Measurements from ENCODE around the gene IGFL4.

The IGFL4 gene

DNA sequence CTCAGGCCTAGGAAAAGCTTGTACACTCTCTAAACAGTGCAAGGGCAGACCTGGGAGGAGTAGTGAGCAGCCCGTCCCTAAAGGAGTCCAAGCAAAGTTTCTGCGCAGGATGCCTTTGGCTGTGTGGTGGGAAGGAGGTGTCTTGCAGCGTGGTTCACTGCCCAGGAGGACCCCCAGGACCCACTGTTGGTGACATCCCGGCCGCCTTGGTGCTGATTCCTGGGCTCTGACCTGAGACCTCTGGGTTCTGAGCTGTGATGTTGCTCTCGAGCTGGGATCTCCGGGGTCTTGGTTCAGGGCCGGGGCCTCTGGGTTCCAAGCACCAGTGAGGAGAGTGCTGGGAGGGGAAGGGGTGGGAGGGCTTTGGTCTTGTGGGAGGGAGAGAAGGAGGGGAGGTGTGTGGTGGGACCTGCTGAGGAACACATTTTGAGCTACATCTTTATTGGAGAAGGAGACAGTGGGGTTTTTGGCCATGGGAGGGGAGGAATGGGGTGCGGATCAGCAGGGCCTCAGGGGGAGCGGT is 22.0 kb downstream of the IGFL4 start:
- DNase-seq: no peak

DNA sequence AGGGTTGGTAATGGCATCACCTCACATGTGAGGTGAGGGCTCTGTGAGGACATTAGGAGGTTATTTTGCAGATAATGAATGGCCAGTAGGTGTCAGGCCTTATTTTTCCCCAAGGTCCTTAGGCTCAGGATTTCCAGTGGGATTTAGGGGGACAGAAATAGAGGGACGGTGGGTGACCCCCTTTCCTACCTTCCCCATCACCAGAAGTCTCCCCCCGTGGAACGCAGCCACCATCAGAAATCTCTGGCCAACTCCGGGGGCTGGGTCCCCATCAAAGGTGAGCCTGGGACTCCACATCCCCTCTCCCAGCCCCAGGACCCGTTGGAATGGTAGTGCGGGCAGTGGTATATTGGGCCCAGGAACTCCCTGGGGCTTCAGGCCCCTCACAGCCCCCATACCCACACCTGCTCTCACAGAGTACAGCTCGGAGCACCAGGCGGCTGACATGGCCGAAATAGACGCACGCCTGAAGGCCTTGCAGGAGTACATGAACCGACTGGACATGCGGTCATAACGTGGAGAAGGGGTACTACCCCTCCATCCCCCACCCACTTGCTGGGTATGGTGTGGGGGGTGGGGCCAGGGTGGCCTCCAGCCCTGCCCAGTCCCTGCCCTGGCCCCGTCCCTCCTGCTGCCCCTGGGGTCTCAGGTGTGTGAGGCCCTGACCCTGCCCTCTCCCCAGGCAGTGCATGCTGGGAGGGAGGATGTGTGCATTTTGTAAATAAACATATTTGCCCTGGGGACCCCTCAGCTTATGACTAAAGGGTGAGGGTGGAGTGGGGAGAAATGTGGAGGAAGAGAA is 22.7 kb downstream of the IGFL4 start:
- no peak for DNase-seq

DNA sequence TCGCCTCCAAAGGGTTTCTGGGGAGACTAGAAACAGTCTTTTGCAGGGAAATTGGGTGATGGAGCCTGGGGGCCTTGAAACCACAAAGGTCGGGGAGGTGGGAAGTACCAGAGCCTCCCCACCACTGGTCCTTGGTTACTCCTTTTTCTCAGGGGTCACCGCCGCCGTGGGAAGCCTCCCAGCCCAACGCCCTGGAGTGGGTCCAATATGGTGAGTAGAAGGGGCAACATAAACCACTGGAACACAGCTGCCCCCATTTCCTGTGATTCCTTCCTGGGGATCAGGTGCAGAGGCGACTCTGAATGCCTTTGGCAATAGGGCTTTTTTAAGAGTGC is 23.7 kb downstream of the IGFL4 start:
- DNase-seq: no peak

DNA sequence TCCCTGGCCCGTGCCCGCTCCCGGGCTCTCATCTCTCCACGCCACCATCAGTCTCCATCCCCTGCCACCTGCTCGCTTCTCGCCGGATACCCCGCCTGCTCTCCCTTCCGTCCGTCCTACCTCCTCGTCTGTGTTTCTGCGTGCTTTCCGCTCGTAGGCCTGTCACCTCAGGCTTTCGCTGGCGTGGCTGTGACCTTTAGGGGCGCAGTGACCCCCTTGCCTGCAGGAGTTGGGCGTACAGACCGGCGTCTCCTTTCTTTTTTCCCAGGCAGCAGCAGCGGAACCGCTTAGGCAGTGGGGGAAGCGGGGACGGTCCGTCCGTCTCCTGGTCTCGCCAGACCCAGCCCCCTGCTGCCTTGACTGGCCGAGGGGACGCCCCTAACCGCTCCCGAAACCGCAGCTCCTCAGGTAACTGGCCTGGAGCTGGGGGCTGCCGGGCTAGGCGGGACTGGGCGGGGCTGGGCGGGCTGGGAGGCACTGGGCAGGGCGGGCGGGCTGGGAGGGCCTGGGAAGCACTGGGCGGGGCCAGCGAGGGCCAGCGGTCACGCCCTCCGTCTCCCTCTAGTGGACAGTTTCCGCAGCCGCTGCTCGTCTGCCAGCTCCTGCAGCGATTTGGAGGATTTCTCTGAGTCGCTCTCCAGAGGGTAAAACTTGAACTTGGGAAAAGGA is 24.2 kb downstream of the IGFL4 start:
- DNase-seq: peak; percentile 85

DNA sequence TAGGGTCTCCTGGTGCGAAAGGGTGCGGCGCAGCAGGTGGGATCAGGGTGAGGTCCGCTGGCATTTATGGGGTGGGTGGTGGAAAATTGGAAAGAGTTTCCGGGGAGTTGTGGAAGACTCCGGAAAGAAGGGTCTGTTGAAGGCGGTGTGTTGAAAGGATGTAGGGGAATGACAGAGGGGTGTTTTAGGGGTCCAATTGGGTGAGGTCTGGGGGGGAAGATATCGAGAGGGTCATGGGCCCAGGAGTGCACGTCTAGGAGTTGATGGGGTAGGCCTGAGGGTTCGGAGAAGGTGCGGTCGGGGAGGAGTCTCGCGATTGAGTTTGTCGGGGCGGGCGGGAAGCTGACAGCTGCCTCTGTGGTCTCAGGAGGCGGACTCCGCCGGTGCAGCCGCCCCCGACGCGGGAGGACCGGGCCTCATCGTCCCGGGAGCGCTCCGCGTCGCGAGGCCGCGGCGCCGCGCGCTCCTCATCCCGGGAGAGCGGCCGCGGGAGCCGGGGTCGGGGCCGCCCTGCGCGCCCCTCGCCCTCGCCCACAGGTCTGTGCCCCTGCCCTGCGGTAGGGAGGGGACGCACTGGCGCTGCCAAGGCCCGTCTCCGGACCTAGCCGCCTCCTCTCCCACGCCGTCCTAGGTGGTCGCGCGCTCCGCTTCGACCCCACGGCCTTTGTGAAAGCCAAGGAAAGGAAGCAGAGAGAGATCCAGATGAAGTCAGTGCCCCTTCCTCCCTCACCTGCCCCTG is 24.9 kb downstream of the IGFL4 start:
- DNase-seq: peak; percentile 50

DNA sequence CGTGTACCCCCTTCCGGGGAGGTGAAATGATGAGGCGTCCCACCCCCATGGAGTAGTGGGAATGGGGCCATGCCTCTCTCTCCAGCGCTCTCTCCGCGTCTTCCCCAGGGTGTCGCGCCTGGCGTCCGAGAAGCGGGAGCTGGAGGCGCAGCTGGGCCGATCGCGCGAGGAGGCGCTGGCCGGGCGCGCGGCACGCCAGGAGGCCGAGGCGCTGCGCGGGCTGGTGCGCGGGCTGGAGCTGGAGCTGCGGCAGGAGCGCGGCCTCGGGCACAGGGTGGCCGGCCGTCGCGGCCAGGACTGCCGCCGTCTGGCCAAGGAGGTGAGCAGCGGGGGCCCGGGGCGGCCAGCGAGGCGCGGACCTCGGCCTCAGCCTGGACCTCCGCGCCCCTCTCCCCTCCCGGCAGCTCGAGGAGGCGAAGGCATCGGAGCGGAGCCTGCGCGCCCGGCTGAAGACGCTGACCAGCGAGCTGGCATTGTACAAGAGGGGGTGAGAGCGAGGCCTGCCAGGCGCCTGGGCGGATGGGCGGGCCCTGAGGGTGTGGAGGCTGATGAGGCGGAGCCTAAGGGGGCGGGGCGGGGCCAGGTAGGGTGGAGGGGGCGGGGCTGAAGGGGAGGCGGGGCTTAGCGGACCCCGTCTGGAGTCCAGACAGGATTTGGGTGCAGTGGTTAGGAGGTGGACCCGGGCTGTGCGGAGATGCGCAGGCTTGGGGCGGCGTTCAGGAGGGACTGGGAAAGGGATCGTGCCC is 25.7 kb downstream of the IGFL4 start:
- peak; percentile 69 for DNase-seq

DNA sequence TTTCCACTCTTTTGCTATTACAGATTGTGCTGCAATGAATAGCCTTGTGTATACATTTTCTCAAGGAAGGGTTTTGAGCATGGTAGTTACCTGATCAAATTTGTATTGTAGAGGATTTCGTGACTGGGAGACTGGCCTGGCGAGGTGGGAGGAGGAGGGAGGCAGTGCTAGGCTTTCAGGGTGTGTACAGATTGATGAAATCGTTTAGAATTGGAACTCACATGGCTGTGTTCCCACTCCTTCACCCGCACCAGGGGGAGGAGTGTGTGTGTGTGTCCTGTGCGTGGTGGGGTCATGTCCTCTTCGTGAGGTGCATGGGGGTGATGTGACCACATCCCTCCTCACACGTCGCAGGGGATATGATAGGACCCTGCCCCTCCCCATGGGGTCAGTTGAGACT is 26.3 kb downstream of the IGFL4 start:
- no peak for DNase-seq

DNA sequence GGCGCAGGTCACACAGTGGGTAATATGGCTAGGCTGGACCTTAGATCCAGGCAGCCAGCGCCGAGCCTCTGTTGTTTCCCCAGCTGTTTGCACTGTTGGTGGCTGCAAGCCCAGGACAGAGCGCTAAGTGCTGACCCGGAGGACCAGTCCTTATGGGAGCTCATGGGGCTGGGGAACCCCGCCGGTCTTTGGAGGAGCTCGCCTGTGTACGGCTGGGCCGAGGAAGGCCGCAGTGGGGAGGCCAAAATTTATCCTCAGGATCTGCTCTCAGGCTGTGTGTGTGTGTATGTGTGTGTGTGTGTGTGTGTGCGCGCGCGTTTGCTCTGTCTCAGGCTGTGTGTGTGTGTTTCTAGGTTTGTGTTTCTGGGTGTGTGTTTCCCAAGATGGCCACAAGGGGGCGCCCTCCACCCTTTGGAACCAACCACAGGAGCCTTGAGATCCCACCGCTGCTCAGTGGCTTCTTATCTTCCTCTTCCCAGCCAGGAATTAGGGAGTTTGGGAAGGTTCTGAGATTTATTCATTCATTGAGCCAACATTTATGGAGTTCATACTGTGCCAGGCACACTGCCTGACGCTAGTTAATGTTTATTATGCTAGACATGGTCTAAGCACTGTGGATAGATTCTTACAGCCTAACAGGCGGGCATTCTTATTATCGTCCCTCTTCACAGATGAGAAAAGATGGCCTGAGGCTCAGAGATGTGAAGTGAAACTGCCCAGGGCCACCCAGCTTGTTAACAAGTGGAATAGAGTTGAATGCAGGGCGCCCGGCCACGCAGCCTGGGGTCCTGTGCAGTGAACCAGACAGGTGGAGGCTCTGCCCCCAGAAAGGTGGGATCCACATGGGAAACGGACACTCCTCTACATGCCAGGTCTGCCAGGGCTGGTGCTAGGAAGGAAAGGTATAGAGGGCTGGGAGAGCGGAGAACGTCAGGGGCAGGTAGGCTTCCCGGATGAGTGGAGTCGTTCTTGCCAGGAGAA is 31.0 kb downstream of the IGFL4 start:
- DNase-seq: peak; percentile 66

DNA sequence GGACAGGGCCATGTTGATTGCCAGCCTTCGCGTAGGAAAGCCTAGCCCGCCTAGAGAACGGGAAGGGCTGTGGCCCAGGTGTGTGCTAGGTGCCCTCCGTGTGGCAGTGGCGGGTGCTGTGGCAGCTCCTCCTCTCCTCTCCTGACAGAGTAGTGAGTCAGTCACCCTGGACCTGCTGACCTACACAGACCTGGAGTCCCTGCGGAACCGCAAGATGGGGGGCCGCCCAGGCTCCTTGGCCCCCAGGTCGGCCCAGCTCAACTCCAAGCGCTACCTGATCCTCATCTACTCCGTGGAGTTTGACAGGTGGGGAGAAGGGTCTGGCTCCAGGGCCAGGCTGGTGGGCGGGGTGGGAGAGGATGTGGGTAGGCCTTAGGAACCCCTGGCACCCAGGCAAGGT is 34.4 kb downstream of the IGFL4 start:
- DNase-seq: no peak

DNA sequence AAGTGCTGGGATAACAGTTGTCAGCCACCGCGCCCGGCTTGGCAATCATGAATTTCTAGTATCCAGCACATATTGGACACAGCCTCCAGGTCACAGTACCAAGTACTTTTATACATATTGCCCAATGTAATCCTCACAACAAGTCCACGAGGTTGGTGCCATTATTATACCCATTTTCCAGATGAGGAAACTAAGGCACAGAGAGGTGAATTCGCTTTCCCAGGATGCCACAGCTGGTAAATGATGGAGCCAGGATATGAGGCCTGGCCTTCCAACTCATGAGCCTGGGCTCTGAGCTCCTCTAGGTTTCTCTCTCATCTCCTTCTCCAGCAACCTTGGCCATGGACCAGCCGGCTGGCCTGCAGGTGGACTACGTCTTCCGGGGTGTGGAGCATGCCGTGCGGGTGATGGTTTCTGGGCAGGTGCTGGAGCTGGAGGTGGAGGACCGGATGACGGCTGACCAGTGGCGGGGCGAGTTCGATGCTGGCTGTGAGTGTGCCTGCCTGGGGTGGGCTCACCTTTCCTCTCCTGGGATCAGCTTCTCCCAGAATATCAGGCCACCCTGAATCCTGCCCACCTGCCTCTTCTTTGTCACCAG is 38.0 kb downstream of the IGFL4 start:
- DNase-seq: no peak

DNA sequence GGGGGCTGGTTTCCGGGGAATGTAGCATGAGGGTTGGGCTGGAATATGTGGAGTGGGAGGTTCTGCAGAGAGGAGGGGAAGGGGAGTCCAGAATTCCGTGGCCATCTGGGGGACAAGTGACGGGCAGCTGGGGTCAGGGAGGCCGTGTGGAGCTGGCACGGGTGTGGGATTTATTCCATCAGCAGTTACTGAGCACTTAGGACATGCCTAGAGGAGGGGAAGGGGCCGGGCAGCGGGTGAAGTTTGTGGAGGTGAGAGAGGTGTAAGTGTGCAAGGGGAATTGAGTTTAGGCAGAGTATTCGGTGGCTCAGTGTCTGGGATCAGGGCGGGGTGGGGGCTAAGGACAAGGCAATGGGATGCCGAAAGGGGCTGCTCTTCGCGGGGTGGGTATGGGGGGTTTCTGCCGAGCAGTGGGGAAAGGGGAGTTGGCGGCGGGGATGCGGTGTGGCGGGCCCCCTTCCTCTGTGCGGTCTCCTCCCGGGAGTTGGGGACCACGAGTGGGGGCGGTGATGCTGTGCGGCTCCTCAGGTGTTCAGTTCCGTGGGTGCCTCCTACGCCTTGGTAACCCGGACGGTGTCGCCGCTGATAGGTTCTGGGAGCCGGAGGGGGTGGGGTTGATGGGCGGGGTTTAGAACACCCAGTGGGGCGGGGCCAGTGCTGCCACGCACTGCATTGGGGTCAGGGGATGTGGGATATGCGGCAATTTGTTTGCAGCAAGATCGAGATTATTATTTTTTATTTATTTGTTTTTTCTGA is 40.1 kb downstream of the IGFL4 start:
- peak; percentile 68 for DNase-seq

DNA sequence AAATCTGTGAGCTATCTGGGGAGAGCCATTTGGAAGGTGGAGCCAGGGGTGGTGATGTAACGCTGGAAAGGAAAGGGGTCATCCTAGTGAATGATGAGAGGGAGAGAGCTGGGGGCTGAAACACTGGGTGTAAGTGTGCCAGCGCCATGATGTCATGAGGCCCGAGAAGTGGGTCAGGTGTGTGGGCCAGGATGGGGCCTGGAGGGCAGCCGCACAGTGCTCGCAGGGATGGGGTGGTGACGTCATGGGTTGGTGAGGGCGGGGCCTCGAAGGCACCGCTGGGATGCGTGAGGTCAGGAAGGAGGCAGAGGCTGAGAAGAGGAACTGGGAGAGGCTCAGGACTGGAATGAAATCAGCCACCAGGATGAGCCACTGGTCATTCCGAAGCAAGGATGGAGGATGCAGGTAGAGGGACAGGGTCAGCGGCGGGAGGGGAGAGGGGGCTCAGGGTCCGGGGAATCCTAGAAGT is 41.1 kb downstream of the IGFL4 start:
- DNase-seq: no peak

DNA sequence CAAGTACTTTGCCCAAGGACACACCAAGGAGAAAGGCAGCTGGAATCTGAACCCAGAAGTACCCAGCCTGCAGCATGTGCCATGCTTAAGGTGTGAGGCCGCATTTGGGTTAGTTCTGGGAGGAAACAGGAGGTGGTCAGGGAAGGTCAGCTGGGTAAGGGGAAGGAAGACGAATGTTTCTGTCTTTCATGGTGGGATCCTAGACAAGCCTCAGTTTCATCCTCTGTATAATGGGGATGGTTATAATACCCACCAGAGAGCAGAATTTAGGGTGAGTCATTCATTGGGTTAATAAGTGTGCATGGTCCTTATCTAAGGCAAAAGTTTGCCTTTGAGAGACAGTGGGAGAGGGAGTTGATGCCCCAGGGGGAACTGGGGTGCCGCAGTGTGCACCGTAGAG is 42.0 kb downstream of the IGFL4 start:
- DNase-seq: no peak

DNA sequence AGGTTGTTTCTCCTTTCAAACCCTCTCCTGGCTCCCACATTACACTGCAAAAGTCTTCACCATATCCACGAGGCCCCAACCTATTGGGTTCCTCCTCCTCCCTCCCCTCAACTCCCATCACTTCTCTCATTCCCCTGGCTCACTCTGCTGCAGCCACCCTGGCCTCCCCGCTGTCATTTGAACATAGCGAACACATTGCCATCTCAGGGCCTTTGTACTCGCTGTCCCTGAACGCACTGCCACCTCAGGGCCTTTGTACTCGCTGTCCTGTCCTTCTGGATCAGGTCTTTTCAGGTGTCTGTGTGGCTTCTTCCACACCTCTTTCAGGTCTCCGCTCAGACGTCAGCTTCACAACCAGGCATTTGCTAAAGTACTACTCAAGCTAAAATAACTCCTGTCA is 43.9 kb downstream of the IGFL4 start:
- no peak for DNase-seq

DNA sequence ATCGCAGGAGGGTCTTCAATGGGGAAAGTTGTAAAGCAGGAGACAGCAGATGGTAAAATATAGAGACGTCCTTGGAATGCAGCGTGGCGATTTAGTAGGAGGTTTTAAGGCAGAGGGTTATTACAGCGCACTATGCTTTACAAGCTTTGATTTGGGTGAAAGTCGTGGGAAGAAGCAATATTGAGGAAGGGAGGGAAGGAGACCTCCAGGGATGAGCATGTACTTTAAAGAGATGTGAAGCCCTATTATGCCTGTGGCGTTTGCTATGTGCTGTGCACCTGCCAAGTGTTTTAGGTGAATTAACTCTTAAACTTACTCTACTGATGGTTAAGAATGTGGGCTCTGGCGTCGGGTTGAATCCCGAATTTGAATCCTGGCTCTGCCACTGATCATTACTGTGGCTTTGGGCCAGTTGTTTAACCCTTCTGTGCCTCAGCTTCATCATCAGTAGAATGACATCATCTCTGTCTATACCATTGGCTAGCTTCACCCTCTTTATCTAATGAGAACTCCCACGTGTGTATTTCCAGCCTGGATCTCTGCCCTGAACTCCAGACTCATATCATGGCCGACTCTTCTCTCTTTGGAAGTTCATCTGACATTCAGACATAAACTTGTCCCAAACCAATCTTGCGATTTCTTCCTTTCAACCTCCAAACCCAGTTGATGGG is 45.0 kb downstream of the IGFL4 start:
- DNase-seq: no peak

DNA sequence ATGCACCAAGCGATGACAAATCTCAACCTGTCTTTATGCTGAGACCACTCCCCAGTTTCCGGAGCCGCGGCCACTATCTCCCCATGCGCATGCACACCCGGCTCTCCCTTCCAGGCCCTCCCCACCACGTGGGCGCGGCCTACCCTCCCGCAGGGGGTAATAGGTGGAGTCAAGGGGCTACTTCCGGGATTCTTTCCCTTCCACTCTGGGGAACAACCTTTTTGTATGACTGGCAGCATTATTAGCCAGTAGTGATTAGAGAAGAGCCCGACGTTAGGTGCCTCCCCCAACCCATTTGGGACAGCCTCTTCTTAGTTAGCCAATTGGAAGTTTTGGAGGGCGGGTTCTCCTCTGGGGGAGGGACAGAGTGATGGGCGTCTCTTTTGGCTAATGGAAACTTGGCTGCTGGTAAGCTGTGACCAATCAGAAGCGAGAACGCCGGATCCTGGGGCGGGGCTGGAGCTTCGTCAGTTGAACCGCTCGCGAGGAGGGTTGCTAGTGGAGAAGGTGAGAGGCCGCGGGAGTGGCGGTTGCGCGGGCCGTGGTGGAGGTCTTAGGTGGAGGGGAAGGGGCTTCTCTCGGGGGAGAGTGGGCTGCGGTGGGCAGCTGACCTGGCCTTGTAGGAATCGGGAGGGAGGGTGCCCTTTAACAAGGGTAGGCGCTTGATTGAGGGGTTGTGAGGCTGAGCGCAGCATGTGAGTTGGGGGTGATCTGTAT is 45.6 kb downstream of the IGFL4 start, which contains the start of gene CCDC61:
Gene CCDC61 (plus strand): TSS at position 470 of the 717 bp plus-strand sequence. CDS start 7,552 bp downstream, outside the sequence.
- DNase-seq: peak; percentile 95

DNA sequence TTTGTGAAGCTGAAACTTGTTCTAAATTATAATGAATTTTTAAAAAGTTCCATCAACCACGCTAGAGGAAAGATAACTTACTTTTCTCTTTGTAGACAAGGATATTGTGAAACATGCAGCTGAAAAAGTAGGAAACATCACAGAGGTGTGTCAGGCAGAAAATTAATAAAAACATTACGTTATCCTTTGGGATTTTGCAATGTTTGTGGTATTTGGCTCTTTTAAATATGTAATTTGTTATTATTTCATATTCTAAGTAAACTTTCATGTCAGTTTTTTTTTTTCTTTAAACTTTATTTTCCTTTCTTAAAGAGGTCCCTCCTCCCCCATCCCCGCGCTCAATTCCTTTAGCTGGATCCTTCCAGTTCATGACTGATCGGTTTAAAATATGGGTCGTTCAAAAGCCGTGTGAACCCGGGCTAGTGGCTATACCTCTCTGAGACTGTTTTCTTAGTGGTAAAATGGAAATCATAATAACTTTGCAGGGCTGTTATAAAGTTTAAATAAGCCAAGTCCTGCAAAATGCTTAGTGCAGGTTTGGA is 46.3 kb downstream of the IGFL4 start:
- no peak for DNase-seq

DNA sequence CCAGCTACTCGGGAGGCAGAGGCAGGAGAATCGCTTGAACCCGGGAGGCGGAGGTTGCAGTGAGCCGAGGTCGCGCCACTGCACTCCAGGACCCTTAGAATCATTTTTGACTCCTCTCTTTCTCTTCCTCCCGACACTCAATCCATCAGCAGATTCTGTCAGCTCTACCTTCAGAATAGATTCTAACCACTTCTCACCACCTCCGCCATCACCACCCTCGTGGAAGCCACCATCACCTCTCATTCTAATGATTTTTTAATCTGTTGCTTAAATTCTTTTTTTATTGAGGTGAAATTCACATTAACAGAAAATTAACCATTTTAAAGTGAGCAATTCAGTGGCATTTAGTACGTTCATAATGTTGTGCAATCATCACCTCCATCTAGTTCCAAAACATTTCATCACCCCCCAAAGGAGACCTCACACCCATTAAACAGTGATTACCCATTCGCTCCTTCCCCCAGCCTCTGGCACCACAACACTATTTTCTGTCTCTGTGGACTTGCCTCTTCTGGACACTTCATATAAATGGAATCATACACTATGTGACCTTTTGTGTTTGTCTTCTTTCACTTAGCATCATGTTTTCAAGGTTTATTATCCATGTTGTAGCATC is 50.6 kb downstream of the IGFL4 start:
- no peak for DNase-seq

Data from activated naive CD4-positive, alpha-beta T cell treated with Interleukin-2 at 50 U/mL for 16 hours (primary cell).